ENCODE results near the gene OR1F1. TPM values are rescaled to one million over a fixed set of nuclear protein-coding genes. Genes with fewer than 3 reads are reported as not detected.
"Not testable (repeated sequence)": the region's sequence is repeated elsewhere in the genome, so short reads cannot be mapped to it uniquely, and the experiment has no call there.

The OR1F1 gene
- total and polyA plus RNA-seq, 2 experiments from 2014 or later = 0.38 TPM; not detected in 1

- TF ChIP-seq ZNF462 (CRISPR knock-in tag; IDR thresholded peaks at IDR 0.05) = no peak
- TF ChIP-seq CREB1 (CRISPR knock-in tag; IDR thresholded peaks at IDR 0.05; ENCODE audit: low read depth) = no peak
- TF ChIP-seq NANOG (IDR thresholded peaks at IDR 0.05; ENCODE audit: borderline replicate concordance) = no peak
- no peak for TF ChIP-seq ETS1 (IDR thresholded peaks at IDR 0.05)
These were observed 21.5 kb upstream of the OR1F1 start (continued) for GRCh38 chr16:3166505-3166886.

GRCh38 chr16:3168729-3169128, 19.3 kb upstream of the OR1F1 start:
- not testable (repeated sequence) for H3K36me3 ChIP-seq (ENCODE audit: insufficient read depth); H3K79me2 ChIP-seq (replicated peaks; ENCODE audit: insufficient read depth); H3K4me1 ChIP-seq (ENCODE audit: insufficient read depth); H3K4me3 Mint-ChIP-seq; DNase-seq (ENCODE audit: low spot score); H3K27ac ChIP-seq (ENCODE audit: low read depth); H2AFZ ChIP-seq; H3K4me3 ChIP-seq; H4K20me1 ChIP-seq (replicated peaks; ENCODE audit: insufficient read depth); H3K4me2 ChIP-seq; H3K36me3 Mint-ChIP-seq (ENCODE audit: low read depth); H3K9me2 ChIP-seq (ENCODE audit: insufficient read depth); ATAC-seq; H3K27ac Mint-ChIP-seq
- H3F3A ChIP-seq (replicated peaks; ENCODE audit: low read depth) = peaks cover 34% of the 10 kb centered on the region
- peaks cover 14% of the 10 kb centered on the region for H3K4me1 Mint-ChIP-seq
- peaks cover 27% of the 10 kb centered on the region for H3K9me3 Mint-ChIP-seq
- peaks cover 37% of the 10 kb centered on the region for H3K27me3 ChIP-seq (ENCODE audit: insufficient read depth)
- H3K27me3 Mint-ChIP-seq (ENCODE audit: insufficient read depth, low read depth, poor library complexity) = peaks cover 49% of the 10 kb centered on the region
